Naive thymus-derived CD4-positive, alpha-beta T cell (primary cell): Measurements from ENCODE around the gene CLEC19A. TPM values are rescaled to one million over a fixed set of nuclear protein-coding genes. Genes with fewer than 3 reads are reported as not detected.

Experiments used
- ATAC-seq: fragments of 150-1000 bp; cut with Tn5 transposase; 2 replicates; pipeline ENCODE4 v1.10.0; 2021; ENCODE audit warnings: mild to moderate bottlenecking, moderate library complexity
- CTCF ChIA-PET: fragments of 350-600 bp; sonication (Branson Sonifier 250); formaldehyde crosslinking; loops from one replicate; lab custom pipeline; 2021; ENCODE audit warnings: antibody characterized with exemption; lab: Charles Lee
- POLR2A ChIA-PET: fragments of 350-600 bp; sonication (Branson Sonifier 250); formaldehyde crosslinking; loops from one replicate; lab custom pipeline; 2021; ENCODE audit warnings: antibody characterized with exemption, inconsistent platforms; lab: Charles Lee
- DNase-seq, 9 donors: peaks; one replicate each; pipeline versions ENCODE4 v3.0.0 to v3.0.0-alpha.2; 2020 to 2022; ENCODE audit warnings: mixed read lengths in 1 of 9
- H3K27ac ChIP-seq: one replicate; pipeline ENCODE4 v1.7.0; 2013; ENCODE audit warnings: mild to moderate bottlenecking, low read depth, low read length, moderate library complexity
- H3K27me3 ChIP-seq, 2 donors: one replicate each; pipeline ENCODE4 v1.7.0; 2013; ENCODE audit warnings: low read length in 2 of 2, mild to moderate bottlenecking in 2 of 2, moderate library complexity in 2 of 2; ENCODE audit not compliant: control insufficient read depth in 2 of 2, insufficient read depth in 2 of 2
- H3K36me3 ChIP-seq, 3 experiments: 1 replicate in 2 of 3; 2 replicates in 1 of 3; pipeline ENCODE4 v1.7.0; 2013; ENCODE audit warnings: low read length in 3 of 3, mild to moderate bottlenecking in 3 of 3, moderate library complexity in 1 of 3; ENCODE audit not compliant: insufficient read depth in 3 of 3, control insufficient read depth in 2 of 3
- H3K4me1 ChIP-seq, 2 donors: one replicate each; pipeline ENCODE4 v1.7.0; 2013; ENCODE audit warnings: low read length in 2 of 2, mild to moderate bottlenecking in 2 of 2, moderate library complexity in 1 of 2; ENCODE audit not compliant: control insufficient read depth in 2 of 2, insufficient read depth in 2 of 2
- H3K4me3 ChIP-seq: 2 replicates; pipeline ENCODE4 v1.7.0; 2013; ENCODE audit warnings: mild to moderate bottlenecking, low read length
- H3K9me3 ChIP-seq, 3 experiments: 1 replicate in 2 of 3; 2 replicates in 1 of 3; pipeline ENCODE4 v1.7.0; 2013; ENCODE audit warnings: low read length in 3 of 3; ENCODE audit not compliant: control insufficient read depth in 2 of 3
- H3K27ac Mint-ChIP-seq, 9 donors: one replicate each; pipeline ENCODE4 v1.8.0; 2020 to 2022; ENCODE audit warnings: mixed read lengths in 9 of 9, mild to moderate bottlenecking in 8 of 9, moderate library complexity in 5 of 9, inconsistent platforms in 2 of 9
- H3K27me3 Mint-ChIP-seq, 5 donors: one replicate each; pipeline ENCODE4 v1.8.0; 2021 to 2022; ENCODE audit warnings: mixed read lengths in 5 of 5, mild to moderate bottlenecking in 1 of 5
- H3K36me3 Mint-ChIP-seq, 5 donors: one replicate each; pipeline ENCODE4 v1.8.0; 2020 to 2022; ENCODE audit warnings: mixed read lengths in 5 of 5, mild to moderate bottlenecking in 3 of 5, inconsistent platforms in 1 of 5
- H3K4me1 Mint-ChIP-seq, 7 donors: one replicate each; pipeline ENCODE4 v1.8.0; 2020 to 2022; ENCODE audit warnings: mixed read lengths in 7 of 7, mild to moderate bottlenecking in 3 of 7, inconsistent platforms in 1 of 7
- H3K4me3 Mint-ChIP-seq, 10 donors: one replicate each; pipeline ENCODE4 v1.8.0; 2020 to 2022; ENCODE audit warnings: mild to moderate bottlenecking in 10 of 10, mixed read lengths in 10 of 10, moderate library complexity in 6 of 10, inconsistent platforms in 2 of 10
- H3K9me3 Mint-ChIP-seq, 11 donors: one replicate each; pipeline ENCODE4 v1.8.0; 2020 to 2022; ENCODE audit warnings: mixed read lengths in 11 of 11, mild to moderate bottlenecking in 4 of 11, inconsistent platforms in 1 of 11, moderate library complexity in 1 of 11
- intact Hi-C, 2 donors: fragments of 100-400 bp; cut with micrococcal nuclease; formaldehyde crosslinking; loops; one replicate each; pipeline ENCODE4 v1.15.1; 2023
- polyA plus RNA-seq, 2 donors: library from polyadenylated mRNA; unstranded; fragments of 300-500 nt; fragmentation: Illumina TruSeq; gene quantifications; one replicate each; pipeline ENCODE4 v1.2.3, GENCODE V29; 2021
- total RNA-seq, 6 experiments: library from RNA in 5 of 6; stranded (reverse) in 5 of 6; gene quantifications; 1 replicate in 5 of 6; 2 replicates in 1 of 6; pipeline ENCODE4 v1.2.3 and lab custom pipeline; 2021 to 2026

CLEC19A gene
- total and polyA plus RNA-seq, 7 experiments from 2014 or later: not detected

GRCh38 chr16:19264123-19264673 lies 21.3 kb upstream of the CLEC19A start:
- H3K9me3 ChIP-seq: peaks cover 0 to 5% (median 0%) of the 10 kb centered on the region in 3 experiments
- no peaks in the 10 kb centered on the region for H3K4me1 Mint-ChIP-seq
- no peak overlapping the region for H3K4me3 Mint-ChIP-seq
- H3K27me3 Mint-ChIP-seq: peaks cover 0 to 6% (median 0%) of the 10 kb centered on the region in 5 donors
- H3K36me3 Mint-ChIP-seq: no peaks in the 10 kb centered on the region
- no peaks in the 10 kb centered on the region for H3K27me3 ChIP-seq
- H3K36me3 ChIP-seq: no peaks in the 10 kb centered on the region
- POLR2A ChIA-PET: no interaction called here
- no peak overlapping the region for H3K4me3 ChIP-seq
- no peaks in the 10 kb centered on the region for H3K4me1 ChIP-seq
- DNase-seq: no peak
- CTCF ChIA-PET: no interaction called here
- no peak for ATAC-seq
- H3K27ac Mint-ChIP-seq: no peak overlapping the region
- H3K9me3 Mint-ChIP-seq: peaks cover 3 to 28% (median 15%) of the 10 kb centered on the region in 11 donors
- intact Hi-C loops: no loop called here
- no peak overlapping the region for H3K27ac ChIP-seq

- Histone ChIP-seq H3K27me3 (no peaks in the 10 kb centered on the region), H3K4me3 (no peak overlapping the region), H3K36me3 (no peaks in the 10 kb centered on the region), H3K9me3 (peaks cover 0 to 5% (median 0%) of the 10 kb centered on the region in 3 experiments), H3K4me1 (no peaks in the 10 kb centered on the region), H3K27ac (no peak overlapping the region)
- POLR2A ChIA-PET: no interaction called here
- DNase-seq (no peak), ATAC-seq (no peak)
- CTCF ChIA-PET: no interaction called here
- Mint-ChIP-seq H3K4me1 (no peaks in the 10 kb centered on the region), H3K27me3 (peaks cover 0 to 6% (median 0%) of the 10 kb centered on the region in 5 donors), H3K9me3 (peaks cover 3 to 28% (median 15%) of the 10 kb centered on the region in 11 donors), H3K36me3 (no peaks in the 10 kb centered on the region), H3K4me3 (no peak overlapping the region), H3K27ac (no peak overlapping the region)
- intact Hi-C loops: no loop called here
These were observed 20.1 kb upstream of the CLEC19A start for GRCh38 chr16:19265380-19265930.

GRCh38 chr16:19266774-19267173 lies 18.8 kb upstream of the CLEC19A start:
- Histone ChIP-seq H3K4me3 (no peak overlapping the region), H3K4me1 (no peaks in the 10 kb centered on the region), H3K9me3 (peaks cover 0 to 5% (median 0%) of the 10 kb centered on the region in 3 experiments), H3K36me3 (no peaks in the 10 kb centered on the region), H3K27me3 (no peaks in the 10 kb centered on the region), H3K27ac (no peak overlapping the region)
- no peak for ATAC-seq
- peaks cover 3 to 28% (median 15%) of the 10 kb centered on the region in 11 donors for H3K9me3 Mint-ChIP-seq
- peaks cover 0 to 6% (median 0%) of the 10 kb centered on the region in 5 donors for H3K27me3 Mint-ChIP-seq
- H3K4me3 Mint-ChIP-seq: no peak overlapping the region
- H3K36me3 Mint-ChIP-seq: no peaks in the 10 kb centered on the region
- CTCF ChIA-PET: no interaction called here
- intact Hi-C loops: no loop called here
- POLR2A ChIA-PET: no interaction called here
- peaks cover 0 to 2% (median 0%) of the 10 kb centered on the region in 7 donors for H3K4me1 Mint-ChIP-seq
- no peak for DNase-seq
- no peak overlapping the region for H3K27ac Mint-ChIP-seq

- POLR2A ChIA-PET: no interaction called here
- CTCF ChIA-PET: no interaction called here
- Histone ChIP-seq H3K9me3 (peaks cover 0 to 5% (median 0%) of the 10 kb centered on the region in 3 experiments), H3K4me3 (no peak overlapping the region), H3K4me1 (no peaks in the 10 kb centered on the region), H3K27ac (no peak overlapping the region), H3K36me3 (no peaks in the 10 kb centered on the region), H3K27me3 (no peaks in the 10 kb centered on the region)
- DNase-seq (no peak), ATAC-seq (no peak)
- Mint-ChIP-seq H3K27ac (no peak overlapping the region), H3K4me1 (peaks cover 0 to 2% (median 0%) of the 10 kb centered on the region in 7 donors), H3K4me3 (no peak overlapping the region), H3K27me3 (peaks cover 0 to 11% (median 5%) of the 10 kb centered on the region in 5 donors), H3K9me3 (peaks cover 6 to 24% (median 14%) of the 10 kb centered on the region in 11 donors), H3K36me3 (no peaks in the 10 kb centered on the region)
- intact Hi-C loops: no loop called here
These were observed 16.4 kb upstream of the CLEC19A start for GRCh38 chr16:19269098-19269497.

- Histone ChIP-seq H3K36me3 (no peaks in the 10 kb centered on the region), H3K27me3 (no peaks in the 10 kb centered on the region), H3K9me3 (no peaks in the 10 kb centered on the region), H3K27ac (no peak overlapping the region), H3K4me3 (no peak overlapping the region), H3K4me1 (no peaks in the 10 kb centered on the region)
- CTCF ChIA-PET: no interaction called here
- Mint-ChIP-seq H3K4me3 (no peak overlapping the region), H3K36me3 (no peaks in the 10 kb centered on the region), H3K27me3 (peaks cover 0 to 5% (median 5%) of the 10 kb centered on the region in 5 donors), H3K9me3 (peaks cover 0 to 6% (median 0%) of the 10 kb centered on the region in 11 donors), H3K27ac (no peak overlapping the region), H3K4me1 (peaks cover 0 to 2% (median 0%) of the 10 kb centered on the region in 7 donors)
- POLR2A ChIA-PET: no interaction called here
- no peak for DNase-seq
- ATAC-seq: no peak
- intact Hi-C loops: no loop called here
These were observed 11.2 kb upstream of the CLEC19A start for GRCh38 chr16:19274165-19274797.

- Mint-ChIP-seq H3K36me3 (no peaks in the 10 kb centered on the region), H3K27me3 (peaks cover 0 to 5% (median 0%) of the 10 kb centered on the region in 5 donors), H3K9me3 (peaks cover 0 to 4% (median 0%) of the 10 kb centered on the region in 11 donors), H3K4me3 (no peak overlapping the region), H3K4me1 (no peaks in the 10 kb centered on the region), H3K27ac (no peak overlapping the region)
- ChIA-PET CTCF (no interaction called here), POLR2A (no interaction called here)
- Histone ChIP-seq H3K27me3 (no peaks in the 10 kb centered on the region), H3K27ac (no peak overlapping the region), H3K4me1 (no peaks in the 10 kb centered on the region), H3K4me3 (no peak overlapping the region), H3K36me3 (no peaks in the 10 kb centered on the region), H3K9me3 (no peaks in the 10 kb centered on the region)
- DNase-seq (no peak), ATAC-seq (no peak)
- intact Hi-C loops: no loop called here
These were observed 7.1 kb upstream of the CLEC19A start for GRCh38 chr16:19278403-19278802.
